ENCODE data around the gene UQCC2. TPM values are rescaled to one million over a fixed set of nuclear protein-coding genes. Genes with fewer than 3 reads are reported as not detected.
A peak's percentile ranks its signal among the peaks of the same experiment; 100 is the strongest.

The UQCC2 gene
- total and polyA plus RNA-seq, 2 of the 4 experiments (the other 2 are of a cell fraction): 13.8 to 34.5 TPM

DNA sequence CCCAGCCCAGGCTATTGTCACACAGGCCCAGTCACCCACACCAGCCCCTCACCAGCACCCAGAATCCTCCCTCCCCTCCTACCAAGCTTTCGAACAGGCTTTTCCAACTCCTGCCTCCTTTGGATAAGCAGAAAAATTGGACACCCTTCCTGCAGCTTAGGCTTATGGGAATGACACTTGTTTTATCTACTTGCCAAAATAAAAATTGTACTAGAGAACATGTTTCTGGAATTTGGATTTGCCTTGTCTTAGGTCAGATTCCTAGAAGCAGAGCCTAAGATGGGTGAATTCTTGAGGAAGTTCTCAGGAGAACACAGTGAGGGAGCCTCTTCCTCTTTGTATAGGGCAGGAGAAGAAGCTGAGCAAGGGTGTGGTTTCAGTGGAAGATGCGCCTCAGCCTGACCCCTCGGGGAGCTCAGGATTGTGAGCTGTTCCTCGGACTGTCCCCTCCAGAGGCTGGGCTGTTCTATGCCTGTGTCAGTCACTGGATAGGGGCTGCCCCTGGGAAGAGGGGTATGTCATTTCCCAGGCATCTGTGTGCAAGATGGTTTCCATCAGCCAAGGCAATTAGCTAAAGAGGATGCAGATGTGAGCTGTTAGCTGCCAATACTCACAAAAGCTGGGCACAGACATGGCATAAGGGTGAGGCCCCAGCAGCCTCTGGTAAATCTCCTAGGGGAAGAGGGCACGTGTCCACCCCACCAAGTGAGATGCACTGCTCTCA, 56.5 kb downstream of the UQCC2 start:
- H3K27me3 ChIP-seq (ENCODE audit: control insufficient read depth, insufficient read depth, low read length): no peaks in the 10 kb centered on the region
- 61% methylated on average over 3 of the region's 5 CpGs; no CpG with 5 or more reads in 1 of the 2 experiments for WGBS, 2 experiments (ENCODE audit: extremely low coverage in 2 of 2, insufficient read length in 1 of 2)
- H3K14ac ChIP-seq (replicated peaks; ENCODE audit: low read depth, low read length): no peak overlapping the region
- no peak overlapping the region for H2BK15ac ChIP-seq (ENCODE audit: low read depth, low read length)
- H4K20me1 ChIP-seq (ENCODE audit: insufficient read depth, low read length): no peaks in the 10 kb centered on the region
- H3K4me1 ChIP-seq (ENCODE audit: control insufficient read depth, insufficient read depth, low read length): no peaks in the 10 kb centered on the region
- no peak overlapping the region for H2AK5ac ChIP-seq (ENCODE audit: low read depth, low read length)
- no peaks in the 10 kb centered on the region for H3K36me3 ChIP-seq (ENCODE audit: control insufficient read depth, insufficient read depth, low read length)
- no peak overlapping the region for H4K91ac ChIP-seq (ENCODE audit: insufficient read depth, low read depth, low read length)
- in situ Hi-C loops (cut with MboI; ENCODE audit: low sequenced_read_pairs): no loop called here
- no peak overlapping the region for H3K23ac ChIP-seq (ENCODE audit: low read depth, low read length)
- CTCF ChIA-PET: interaction anchor here (0.8 kb wide), 1 partner anchor 18 kb away, joined by 3 read pairs; no protein-coding TSS in a partner anchor
- H3K9me3 ChIP-seq (ENCODE audit: control insufficient read depth, insufficient read depth, low read length): no peaks in the 10 kb centered on the region
- no peak overlapping the region for H2BK20ac ChIP-seq (ENCODE audit: low read depth, low read length)
- DNase-seq (no peak), ATAC-seq (ENCODE audit: low read depth) (peak; percentile 49; the same call in 1 of the 2 replicates)
- H3K9me1 ChIP-seq (ENCODE audit: insufficient read depth, low read length): peaks cover 4% of the 10 kb centered on the region; the same call in 1 of the 2 replicates
- no peak overlapping the region for H4K8ac ChIP-seq (ENCODE audit: low read depth in 2 of 2, low read length in 2 of 2)
- no peak overlapping the region for H4K5ac ChIP-seq (ENCODE audit: low read depth, low read length)
- no peak overlapping the region for H2BK5ac ChIP-seq (ENCODE audit: low read depth, low read length, poor library complexity, severe bottlenecking)
- BruUV-seq (replicated peaks): no TSS peak
- H2AK9ac ChIP-seq (replicated peaks; ENCODE audit: low read depth, low read length, poor library complexity): no peak overlapping the region
- H3K79me1 ChIP-seq (ENCODE audit: low read depth in 1 of 2, low read length in 2 of 2): no peaks in the 10 kb centered on the region
- intact Hi-C loops (cut with micrococcal nuclease): no loop called here
- H3K4me3 ChIP-seq (ENCODE audit: insufficient read depth, low read depth, low read length): no peak overlapping the region
- H3K18ac ChIP-seq (ENCODE audit: low read depth, low read length): no peak overlapping the region
- no peak overlapping the region for H2BK120ac ChIP-seq (ENCODE audit: low read depth, low read length)
- no peak overlapping the region for H3K4me2 ChIP-seq (ENCODE audit: low read depth, low read length)
- POLR2A ChIA-PET (ENCODE audit: unreplicated experiment): no interaction called here
- H3K9ac ChIP-seq (ENCODE audit: low read depth, low read length): no peak overlapping the region
- no peak overlapping the region for H3K4ac ChIP-seq (ENCODE audit: low read depth, low read length)
- no peak overlapping the region for H3K27ac ChIP-seq (ENCODE audit: insufficient read depth, low read length)
- dilution Hi-C loops (cut with HindIII; ENCODE audit: low sequenced_read_pairs, unreplicated experiment): no loop called here
- TF ChIP-seq FOS (IDR thresholded peaks at IDR 0.05; ENCODE audit: low read depth, low read length) (no peak), SMC3 (IDR thresholded peaks at IDR 0.05; ENCODE audit: low read depth, low read length) (no peak), RCOR1 (IDR thresholded peaks at IDR 0.05; ENCODE audit: insufficient replicate concordance, low read length) (no peak), CEBPB (IDR thresholded peaks at IDR 0.05; ENCODE audit: low read depth, low read length) (no peak), CTCF (conservative IDR thresholded peaks at IDR 0.05; ENCODE audit: low read depth, low read length) (no peak), USF2 (IDR thresholded peaks at IDR 0.05; ENCODE audit: low read depth, low read length) (no peak), BHLHE40 (IDR thresholded peaks at IDR 0.05; ENCODE audit: low read depth, low read length) (no peak), RFX5 (IDR thresholded peaks at IDR 0.05; ENCODE audit: low read depth, low read length) (no peak), ELK1 (IDR thresholded peaks at IDR 0.05; ENCODE audit: borderline replicate concordance, low read depth, low read length) (no peak), MAFK (IDR thresholded peaks at IDR 0.05; ENCODE audit: low read depth, low read length) (no peak), RAD21 (IDR thresholded peaks at IDR 0.05; ENCODE audit: low read length) (no peak), NFE2L2 (IDR thresholded peaks at IDR 0.05; ENCODE audit: low read depth, low read length) (no peak), POLR2A (IDR thresholded peaks at IDR 0.05; ENCODE audit: low read depth, low read length) (no peak), MAZ (IDR thresholded peaks at IDR 0.05; ENCODE audit: borderline replicate concordance, low read depth, low read length) (no peak), CHD1 (IDR thresholded peaks at IDR 0.05; ENCODE audit: low read depth, low read length) (no peak), MXI1 (IDR thresholded peaks at IDR 0.05; ENCODE audit: borderline replicate concordance, low read depth, low read length) (no peak)
- H2AFZ ChIP-seq (replicated peaks; ENCODE audit: low read length, poor library complexity): no peak overlapping the region
- H3K56ac ChIP-seq (ENCODE audit: extremely low read depth, insufficient read depth, low read length): no peak overlapping the region

Measured in IMR-90 (cell line).